ENCODE measurements around the gene PDE6C.

GRCh38 chr10:93599778-93600177 is 12.6 kb upstream of the PDE6C start:
- TF ChIP-seq CTCF (conservative IDR thresholded peaks at IDR 0.05) (no peak), ZFX (IDR thresholded peaks at IDR 0.05) (no peak)

Data from C4-2B (cell line).